ENCODE measurements around the gene HRK. TPM values are rescaled to one million over a fixed set of nuclear protein-coding genes. Genes with fewer than 3 reads are reported as not detected.

HRK gene
- total RNA-seq, 2 donors from 2014 or later: 0.14 TPM; not detected in 1

DNA sequence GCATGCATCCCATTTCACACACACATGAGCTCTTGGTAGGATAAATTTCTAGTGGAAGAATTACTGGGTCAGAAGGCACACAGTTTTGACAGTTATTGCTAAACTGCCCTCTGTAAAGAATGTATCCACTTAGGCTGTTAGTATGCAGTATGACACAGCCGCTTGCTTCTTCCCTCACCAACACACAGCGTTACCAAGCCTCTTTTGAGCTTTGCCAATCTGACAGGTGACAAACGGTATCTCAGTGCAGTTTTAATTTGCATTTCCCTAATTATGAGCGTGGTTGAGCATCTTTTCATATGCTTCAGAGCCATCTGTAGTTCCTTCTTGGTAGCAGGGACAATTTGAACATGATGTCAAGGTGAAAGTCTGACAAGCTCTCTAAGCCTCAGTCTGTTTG lies 42.9 kb downstream of the HRK start:
- H3K4me1 ChIP-seq (ENCODE audit: control insufficient read depth in 1 of 2, low read depth in 2 of 2): no peaks in the 10 kb centered on the region
- no peaks in the 10 kb centered on the region for H3K9me3 ChIP-seq
- no peaks in the 10 kb centered on the region for H3K27me3 ChIP-seq (replicated peaks; ENCODE audit: insufficient read depth)
- ATAC-seq (ENCODE audit: insufficient number of reproducible peaks, low FRiP score, low read depth) (no peak), DNase-seq (ENCODE audit: low spot score) (no peak)
- no peaks in the 10 kb centered on the region for H3K36me3 ChIP-seq
- no peak overlapping the region for H3K4me3 ChIP-seq
- H3K27ac ChIP-seq: no peak overlapping the region
- no peak for TF ChIP-seq CTCF (IDR thresholded peaks at IDR 0.05)

DNA sequence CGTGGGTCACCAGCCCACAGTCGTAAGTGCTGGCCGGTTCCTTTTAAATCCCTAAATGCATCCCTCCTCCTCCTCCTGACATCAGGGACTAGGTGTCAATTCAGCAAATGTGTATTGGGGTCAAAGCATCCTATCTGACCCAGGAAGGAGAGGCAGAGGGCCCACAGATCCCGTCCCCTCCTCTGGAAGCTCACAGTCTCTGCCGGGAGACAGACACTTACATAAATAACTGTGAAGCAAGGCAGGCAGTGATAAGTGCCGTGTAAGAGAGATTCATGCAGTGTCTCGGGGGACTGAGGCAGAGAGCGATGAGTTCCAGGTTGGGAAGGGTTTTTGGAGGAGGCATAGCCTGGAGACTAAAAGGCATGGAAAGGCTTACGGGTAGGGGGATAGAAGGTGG lies 44.1 kb downstream of the HRK start:
- no peaks in the 10 kb centered on the region for H3K36me3 ChIP-seq
- no peak overlapping the region for H3K4me3 ChIP-seq
- ATAC-seq (ENCODE audit: insufficient number of reproducible peaks, low FRiP score, low read depth) (no peak), DNase-seq (ENCODE audit: low spot score) (no peak)
- TF ChIP-seq CTCF (IDR thresholded peaks at IDR 0.05): no peak
- no peak overlapping the region for H3K27ac ChIP-seq
- no peaks in the 10 kb centered on the region for H3K27me3 ChIP-seq (replicated peaks; ENCODE audit: insufficient read depth)
- no peaks in the 10 kb centered on the region for H3K9me3 ChIP-seq
- no peaks in the 10 kb centered on the region for H3K4me1 ChIP-seq (ENCODE audit: control insufficient read depth in 1 of 2, low read depth in 2 of 2)

DNA sequence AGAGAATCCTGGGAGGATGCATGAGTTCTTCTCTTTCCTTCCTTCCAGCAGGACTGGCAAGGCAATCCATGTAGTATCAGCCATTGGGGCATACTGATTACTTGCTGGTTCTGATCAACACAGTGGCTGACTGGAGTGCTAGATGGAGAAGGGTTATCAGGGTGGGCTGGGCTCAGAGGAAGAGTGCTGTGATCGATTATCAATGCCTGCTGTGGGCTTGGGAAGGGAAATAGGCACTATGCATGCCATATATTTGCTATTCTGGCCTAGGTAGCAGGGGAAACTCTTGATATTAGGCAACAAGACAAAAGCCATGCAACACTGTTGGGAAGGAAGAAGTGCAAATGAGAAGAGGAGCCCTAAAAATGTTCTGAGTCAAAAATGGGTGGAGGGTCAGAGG lies 45.8 kb downstream of the HRK start:
- no peaks in the 10 kb centered on the region for H3K27me3 ChIP-seq (replicated peaks; ENCODE audit: insufficient read depth)
- H3K9me3 ChIP-seq: no peaks in the 10 kb centered on the region
- H3K4me3 ChIP-seq: no peak overlapping the region
- H3K4me1 ChIP-seq (ENCODE audit: control insufficient read depth in 1 of 2, low read depth in 2 of 2): no peaks in the 10 kb centered on the region
- no peaks in the 10 kb centered on the region for H3K36me3 ChIP-seq
- TF ChIP-seq CTCF (IDR thresholded peaks at IDR 0.05): no peak
- H3K27ac ChIP-seq: no peak overlapping the region
- DNase-seq (ENCODE audit: low spot score) (no peak), ATAC-seq (ENCODE audit: insufficient number of reproducible peaks, low FRiP score, low read depth) (no peak)

DNA sequence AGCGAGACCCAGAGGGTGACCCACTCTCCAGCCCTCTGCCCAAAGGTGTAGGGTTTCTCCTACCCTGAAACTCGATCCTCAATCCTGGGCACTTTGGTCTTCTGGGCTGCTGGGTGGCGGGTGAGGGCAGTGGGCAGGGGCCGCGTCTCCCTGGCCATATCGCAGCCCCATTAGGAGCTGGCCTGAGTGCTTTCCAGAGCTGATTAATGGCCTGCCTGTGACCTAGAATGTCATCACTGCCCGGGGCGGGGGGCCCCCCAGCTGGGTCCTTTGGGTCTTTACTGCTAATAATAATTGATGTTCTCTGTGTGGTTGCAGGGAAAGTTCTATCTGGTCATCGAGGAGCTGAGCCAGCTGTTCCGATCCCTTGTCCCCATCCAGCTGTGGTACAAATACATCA lies 47.8 kb downstream of the HRK start:
- Histone ChIP-seq H3K4me1 (ENCODE audit: control insufficient read depth in 1 of 2, low read depth in 2 of 2) (no peaks in the 10 kb centered on the region), H3K27me3 (replicated peaks; ENCODE audit: insufficient read depth) (no peaks in the 10 kb centered on the region), H3K27ac (no peak overlapping the region), H3K9me3 (no peaks in the 10 kb centered on the region), H3K36me3 (no peaks in the 10 kb centered on the region), H3K4me3 (no peak overlapping the region)
- DNase-seq (ENCODE audit: low spot score) (no peak), ATAC-seq (ENCODE audit: insufficient number of reproducible peaks, low FRiP score, low read depth) (no peak)
- TF ChIP-seq CTCF (IDR thresholded peaks at IDR 0.05): no peak

DNA sequence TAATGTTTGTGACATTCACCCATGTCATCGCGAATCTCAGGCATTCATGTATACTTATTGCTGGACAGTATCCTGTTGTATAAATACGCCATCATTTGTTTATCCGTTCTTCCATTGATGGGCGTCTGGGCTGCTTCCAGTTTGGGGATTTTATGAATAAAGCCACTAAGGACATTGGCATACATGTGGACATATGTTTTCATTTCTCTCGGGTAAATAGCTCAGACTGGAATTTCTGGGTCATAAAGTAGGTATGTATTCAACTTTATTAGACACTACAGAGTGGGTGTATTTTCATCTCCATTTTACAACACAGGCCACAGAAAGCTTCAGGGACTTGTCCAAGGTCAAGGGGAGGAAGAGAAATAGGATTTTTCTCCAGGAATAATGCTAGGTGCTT lies 48.9 kb downstream of the HRK start:
- no peaks in the 10 kb centered on the region for H3K9me3 ChIP-seq

More for the DNA sequence above, 48.9 kb downstream of the HRK start:
- Histone ChIP-seq H3K27me3 (replicated peaks; ENCODE audit: insufficient read depth) (no peaks in the 10 kb centered on the region), H3K4me1 (ENCODE audit: control insufficient read depth in 1 of 2, low read depth in 2 of 2) (no peaks in the 10 kb centered on the region), H3K27ac (no peak overlapping the region), H3K4me3 (no peak overlapping the region), H3K36me3 (no peaks in the 10 kb centered on the region)
- DNase-seq (ENCODE audit: low spot score) (no peak), ATAC-seq (ENCODE audit: insufficient number of reproducible peaks, low FRiP score, low read depth) (no peak)
- no peak for TF ChIP-seq CTCF (IDR thresholded peaks at IDR 0.05)
